Measurements from ENCODE around the gene SLCO2A1.

SLCO2A1 gene

GRCh38 chr3:133932009-133932408 lies 97.7 kb downstream of the SLCO2A1 start (continued):
- TF ChIP-seq PPARA (CRISPR knock-in tag; IDR thresholded peaks at IDR 0.05; ENCODE audit: borderline replicate concordance), result no peak

GRCh38 chr3:133931084-133931483 lies 98.6 kb downstream of the SLCO2A1 start:
- ATAC-seq, result no peak
- TF ChIP-seq TCF4 (CRISPR knock-in tag; IDR thresholded peaks at IDR 0.05; ENCODE audit: borderline replicate concordance) (no peak), ZNF70 (CRISPR knock-in tag; IDR thresholded peaks at IDR 0.05) (no peak), ARNTL (CRISPR knock-in tag; IDR thresholded peaks at IDR 0.05; ENCODE audit: borderline replicate concordance, low read depth) (no peak), PPARA (CRISPR knock-in tag; IDR thresholded peaks at IDR 0.05; ENCODE audit: borderline replicate concordance) (no peak), PATZ1 (CRISPR knock-in tag; IDR thresholded peaks at IDR 0.05; ENCODE audit: borderline replicate concordance) (no peak), BACH2 (CRISPR knock-in tag; IDR thresholded peaks at IDR 0.05; ENCODE audit: borderline replicate concordance) (no peak), GLIS3 (CRISPR knock-in tag; IDR thresholded peaks at IDR 0.05) (no peak), CSRNP3 (CRISPR knock-in tag; IDR thresholded peaks at IDR 0.05) (no peak), SNAI2 (CRISPR knock-in tag; IDR thresholded peaks at IDR 0.05) (no peak)

- ATAC-seq, result peak; percentile 78
- no peak for TF ChIP-seq ZNF70 (CRISPR knock-in tag; IDR thresholded peaks at IDR 0.05)
These were observed 99.3 kb downstream of the SLCO2A1 start for GRCh38 chr3:133930341-133930933.

GRCh38 chr3:133928903-133929607 lies 100.7 kb downstream of the SLCO2A1 start:
- no peak for ATAC-seq
- TF ChIP-seq ZNF8 (CRISPR knock-in tag; IDR thresholded peaks at IDR 0.05), result no peak
- TF ChIP-seq OSR1 (CRISPR knock-in tag; IDR thresholded peaks at IDR 0.05), result no peak
- no peak for TF ChIP-seq PPARA (CRISPR knock-in tag; IDR thresholded peaks at IDR 0.05; ENCODE audit: borderline replicate concordance)
- no peak for TF ChIP-seq RARB (CRISPR knock-in tag; IDR thresholded peaks at IDR 0.05)
- TF ChIP-seq POU6F1 (CRISPR knock-in tag; IDR thresholded peaks at IDR 0.05; ENCODE audit: borderline replicate concordance, low read depth), result no peak
- TF ChIP-seq CREB5 (CRISPR knock-in tag; IDR thresholded peaks at IDR 0.05; ENCODE audit: low read depth), result no peak
- no peak for TF ChIP-seq ZC3H10 (CRISPR knock-in tag; IDR thresholded peaks at IDR 0.05)
- no peak for TF ChIP-seq ESRRG (CRISPR knock-in tag; IDR thresholded peaks at IDR 0.05)
- no peak for TF ChIP-seq ZFP30 (CRISPR knock-in tag; IDR thresholded peaks at IDR 0.05)
- TF ChIP-seq ISL1 (CRISPR knock-in tag; IDR thresholded peaks at IDR 0.05), result no peak
- no peak for TF ChIP-seq ZNF565 (CRISPR knock-in tag; conservative IDR thresholded peaks at IDR 0.05; ENCODE audit: low read depth)
- no peak for TF ChIP-seq ZFP3 (CRISPR knock-in tag; IDR thresholded peaks at IDR 0.05)
- TF ChIP-seq ZNF70 (CRISPR knock-in tag; IDR thresholded peaks at IDR 0.05), result no peak
- no peak for TF ChIP-seq CSDC2 (CRISPR knock-in tag; IDR thresholded peaks at IDR 0.05)
- no peak for TF ChIP-seq SNAI2 (CRISPR knock-in tag; IDR thresholded peaks at IDR 0.05)
- TF ChIP-seq TSHZ2 (CRISPR knock-in tag; IDR thresholded peaks at IDR 0.05), result no peak
- TF ChIP-seq GLIS3 (CRISPR knock-in tag; IDR thresholded peaks at IDR 0.05), result no peak
